ENCODE data around the gene GDNF.

Gene GDNF

DNA sequence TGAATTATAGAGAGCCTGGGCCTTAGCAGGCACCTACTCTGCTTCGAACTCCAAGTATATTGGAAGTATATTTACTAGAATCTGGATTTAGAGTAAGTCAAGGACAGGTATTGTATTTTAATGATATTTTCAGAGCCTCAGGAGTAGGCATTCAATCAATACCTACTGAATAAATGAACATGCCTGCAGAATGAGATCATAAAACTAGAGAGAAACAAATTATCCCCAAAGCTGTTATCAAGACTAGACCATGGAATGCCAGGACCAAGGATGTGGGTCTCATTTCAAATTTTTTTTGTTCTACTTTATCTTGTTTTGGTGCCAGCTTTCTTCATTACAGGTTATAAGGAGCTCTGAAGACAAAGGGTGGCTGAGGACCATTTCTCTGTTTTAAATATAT is 66.0 kb downstream of the GDNF start:
- Histone ChIP-seq H3K36me3 (ENCODE audit: control insufficient read depth, insufficient read depth, low read length) (no peaks in the 10 kb centered on the region), H3K4me1 (ENCODE audit: control insufficient read depth, insufficient read depth, low read length) (no peaks in the 10 kb centered on the region), H3K27ac (ENCODE audit: insufficient read depth, low read depth, low read length, poor library complexity, severe bottlenecking) (no peak overlapping the region), H3K9me3 (ENCODE audit: control insufficient read depth, low read length) (no peaks in the 10 kb centered on the region), H3K4me3 (ENCODE audit: insufficient read depth, low read depth, low read length) (no peak overlapping the region), H3K27me3 (ENCODE audit: control insufficient read depth, insufficient read depth, low read length, poor library complexity, severe bottlenecking) (no peaks in the 10 kb centered on the region)
- WGBS, 2 experiments = 83 to 95% methylated on average over 1 of the region's 1 CpG

DNA sequence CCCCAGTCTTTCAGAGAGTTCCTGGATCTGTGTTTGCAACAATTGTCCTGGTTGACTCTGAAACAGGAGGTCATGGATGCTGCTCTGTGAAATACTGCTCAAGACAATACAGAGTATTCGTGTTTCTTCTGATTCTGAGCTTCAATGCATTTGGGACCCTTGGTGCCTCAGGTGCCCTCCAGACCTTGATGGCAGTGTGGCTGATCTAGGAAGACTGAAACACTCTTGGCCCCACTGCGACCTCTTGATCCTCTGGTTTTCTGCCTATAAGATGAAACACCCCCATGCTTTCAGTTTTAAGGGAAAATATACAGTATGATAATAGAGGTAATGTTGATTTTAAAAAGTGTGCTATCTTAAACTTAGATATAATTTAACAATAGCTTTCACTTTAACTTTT is 67.6 kb downstream of the GDNF start:
- Histone ChIP-seq H3K36me3 (ENCODE audit: control insufficient read depth, insufficient read depth, low read length) (no peaks in the 10 kb centered on the region), H3K27me3 (ENCODE audit: control insufficient read depth, insufficient read depth, low read length, poor library complexity, severe bottlenecking) (no peaks in the 10 kb centered on the region), H3K4me1 (ENCODE audit: control insufficient read depth, insufficient read depth, low read length) (no peaks in the 10 kb centered on the region), H3K4me3 (ENCODE audit: insufficient read depth, low read depth, low read length) (no peak overlapping the region), H3K9me3 (ENCODE audit: control insufficient read depth, low read length) (no peaks in the 10 kb centered on the region), H3K27ac (ENCODE audit: insufficient read depth, low read depth, low read length, poor library complexity, severe bottlenecking) (no peak overlapping the region)
- whole genome bisulfite sequencing, 2 experiments = 94 to 95% methylated on average over 1 to 2 of the region's 2 CpGs

DNA sequence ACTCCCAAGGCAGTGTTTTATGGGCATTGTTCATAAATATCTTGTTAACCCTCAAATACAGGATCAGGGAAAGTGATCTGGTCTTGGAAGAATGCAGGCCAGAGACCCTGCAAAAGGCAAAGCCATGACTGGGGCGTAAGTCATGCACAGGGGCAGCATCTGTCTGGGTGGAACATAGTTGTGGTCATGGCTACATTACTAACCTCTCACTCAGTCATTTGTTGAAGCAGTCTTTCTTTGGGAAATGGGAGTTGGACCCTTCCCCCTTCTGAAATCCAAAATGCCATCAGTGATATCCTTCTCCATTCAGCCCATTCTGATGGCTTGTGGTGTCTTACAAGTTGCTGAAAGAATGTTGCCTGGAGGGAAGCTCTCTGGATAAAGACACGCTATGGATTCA is 68.1 kb downstream of the GDNF start:
- WGBS, 2 experiments = 87 to 94% methylated on average over 1 to 2 of the region's 2 CpGs
- Histone ChIP-seq H3K9me3 (ENCODE audit: control insufficient read depth, low read length) (no peaks in the 10 kb centered on the region), H3K4me3 (ENCODE audit: insufficient read depth, low read depth, low read length) (no peak overlapping the region), H3K27me3 (ENCODE audit: control insufficient read depth, insufficient read depth, low read length, poor library complexity, severe bottlenecking) (no peaks in the 10 kb centered on the region), H3K27ac (ENCODE audit: insufficient read depth, low read depth, low read length, poor library complexity, severe bottlenecking) (no peak overlapping the region), H3K36me3 (ENCODE audit: control insufficient read depth, insufficient read depth, low read length) (no peaks in the 10 kb centered on the region), H3K4me1 (ENCODE audit: control insufficient read depth, insufficient read depth, low read length) (no peaks in the 10 kb centered on the region)

DNA sequence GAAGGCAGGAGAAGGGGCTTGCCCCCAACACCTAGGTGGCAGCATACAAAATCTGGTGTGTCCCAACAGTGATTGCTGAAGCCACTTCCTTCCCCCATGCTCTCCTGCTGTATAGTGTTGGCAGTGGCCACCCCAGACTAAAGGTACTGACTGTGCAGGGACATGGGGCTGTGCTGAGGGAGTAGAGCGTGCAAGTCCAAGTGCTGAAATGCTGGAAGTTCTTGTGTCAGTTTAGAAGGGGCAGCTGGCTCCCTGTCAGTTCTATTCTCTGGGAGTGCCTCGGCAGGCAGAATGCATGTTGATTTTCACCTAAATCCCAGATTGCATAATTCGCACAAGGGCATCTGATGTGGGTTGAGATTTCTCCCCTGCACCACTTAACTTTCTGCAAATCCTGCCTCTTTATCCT is 68.6 kb downstream of the GDNF start:
- Histone ChIP-seq H3K4me1 (ENCODE audit: control insufficient read depth, insufficient read depth, low read length) (no peaks in the 10 kb centered on the region), H3K36me3 (ENCODE audit: control insufficient read depth, insufficient read depth, low read length) (no peaks in the 10 kb centered on the region), H3K27me3 (ENCODE audit: control insufficient read depth, insufficient read depth, low read length, poor library complexity, severe bottlenecking) (no peaks in the 10 kb centered on the region), H3K9me3 (ENCODE audit: control insufficient read depth, low read length) (no peaks in the 10 kb centered on the region), H3K27ac (ENCODE audit: insufficient read depth, low read depth, low read length, poor library complexity, severe bottlenecking) (no peak overlapping the region), H3K4me3 (ENCODE audit: insufficient read depth, low read depth, low read length) (no peak overlapping the region)
- WGBS, 2 experiments = 91 to 95% methylated on average over 3 of the region's 3 CpGs

DNA sequence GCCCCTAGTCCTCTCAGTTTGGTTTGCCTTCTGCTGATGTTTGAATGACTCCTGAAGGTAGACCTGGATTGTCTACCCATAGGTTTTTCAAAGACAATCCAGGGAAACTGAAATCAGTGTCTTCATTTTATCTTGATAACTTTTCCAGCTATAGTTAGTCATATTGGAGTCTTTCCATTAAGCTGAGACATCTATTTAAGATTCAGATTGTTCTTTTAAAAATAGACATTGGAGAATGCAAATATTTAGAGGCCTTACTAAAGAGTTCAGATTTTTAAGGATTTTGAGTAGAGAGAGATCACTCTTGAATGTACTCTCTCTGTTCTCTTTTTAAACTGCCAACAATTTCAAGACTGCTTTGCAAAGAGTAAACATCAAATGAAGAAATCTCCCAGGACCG is 69.1 kb downstream of the GDNF start:
- Histone ChIP-seq H3K4me1 (ENCODE audit: control insufficient read depth, insufficient read depth, low read length) (no peaks in the 10 kb centered on the region), H3K27me3 (ENCODE audit: control insufficient read depth, insufficient read depth, low read length, poor library complexity, severe bottlenecking) (no peaks in the 10 kb centered on the region), H3K27ac (ENCODE audit: insufficient read depth, low read depth, low read length, poor library complexity, severe bottlenecking) (no peak overlapping the region), H3K36me3 (ENCODE audit: control insufficient read depth, insufficient read depth, low read length) (no peaks in the 10 kb centered on the region), H3K9me3 (ENCODE audit: control insufficient read depth, low read length) (no peaks in the 10 kb centered on the region), H3K4me3 (ENCODE audit: insufficient read depth, low read depth, low read length) (no peak overlapping the region)
- 76 to 83% methylated on average over 1 of the region's 1 CpG for WGBS, 2 experiments

DNA sequence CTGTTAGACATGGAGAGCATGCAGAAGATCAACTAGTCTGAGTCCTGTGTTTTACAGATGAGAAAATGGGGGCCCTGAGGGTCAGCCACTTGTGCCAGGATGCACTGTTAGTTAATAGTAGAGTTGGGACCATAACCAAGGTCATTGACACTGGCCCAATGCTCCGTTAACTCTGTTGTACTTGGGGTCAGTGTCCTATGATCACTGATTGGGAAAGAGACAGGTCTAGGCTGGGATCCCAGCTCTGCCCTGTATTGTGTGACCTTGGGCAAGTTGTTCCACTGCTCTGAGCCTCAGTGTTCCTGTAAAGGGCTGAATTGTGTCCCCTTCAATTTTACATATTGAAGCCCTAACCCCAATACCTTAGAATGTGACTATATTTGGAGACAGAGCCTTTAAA is 70.0 kb downstream of the GDNF start:
- H3K36me3 ChIP-seq (ENCODE audit: control insufficient read depth, insufficient read depth, low read length) = no peaks in the 10 kb centered on the region
- H3K27me3 ChIP-seq (ENCODE audit: control insufficient read depth, insufficient read depth, low read length, poor library complexity, severe bottlenecking) = no peaks in the 10 kb centered on the region
- 89 to 91% methylated on average over 1 of the region's 1 CpG for WGBS, 2 experiments
- no peak overlapping the region for H3K27ac ChIP-seq (ENCODE audit: insufficient read depth, low read depth, low read length, poor library complexity, severe bottlenecking)
- H3K4me3 ChIP-seq (ENCODE audit: insufficient read depth, low read depth, low read length) = no peak overlapping the region
- no peaks in the 10 kb centered on the region for H3K4me1 ChIP-seq (ENCODE audit: control insufficient read depth, insufficient read depth, low read length)
- no peaks in the 10 kb centered on the region for H3K9me3 ChIP-seq (ENCODE audit: control insufficient read depth, low read length)

DNA sequence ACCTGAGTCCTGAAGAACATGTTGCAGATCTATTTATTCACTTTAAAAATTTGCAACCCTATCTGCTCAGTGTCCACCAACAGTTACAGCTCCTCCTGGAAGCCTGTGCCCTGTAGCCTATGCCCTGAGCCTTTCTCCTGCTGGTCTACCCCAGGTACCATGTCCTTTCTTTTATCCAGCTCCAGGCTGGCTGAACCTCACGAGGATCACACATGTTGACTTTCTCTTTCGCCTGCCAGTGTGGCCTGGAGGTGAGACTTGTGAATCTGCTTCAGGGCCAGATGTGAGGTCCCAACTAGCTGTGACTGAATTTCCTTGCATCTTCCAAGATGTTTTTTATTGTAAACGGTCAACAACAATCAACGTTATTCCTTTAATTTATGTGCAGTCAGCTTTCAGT is 70.7 kb downstream of the GDNF start:
- Histone ChIP-seq H3K4me3 (ENCODE audit: insufficient read depth, low read depth, low read length) (no peak overlapping the region), H3K27ac (ENCODE audit: insufficient read depth, low read depth, low read length, poor library complexity, severe bottlenecking) (no peak overlapping the region), H3K27me3 (ENCODE audit: control insufficient read depth, insufficient read depth, low read length, poor library complexity, severe bottlenecking) (no peaks in the 10 kb centered on the region), H3K4me1 (ENCODE audit: control insufficient read depth, insufficient read depth, low read length) (no peaks in the 10 kb centered on the region), H3K9me3 (ENCODE audit: control insufficient read depth, low read length) (no peaks in the 10 kb centered on the region), H3K36me3 (ENCODE audit: control insufficient read depth, insufficient read depth, low read length) (no peaks in the 10 kb centered on the region)
- WGBS, 2 experiments = 92 to 96% methylated on average over 4 of the region's 4 CpGs

DNA sequence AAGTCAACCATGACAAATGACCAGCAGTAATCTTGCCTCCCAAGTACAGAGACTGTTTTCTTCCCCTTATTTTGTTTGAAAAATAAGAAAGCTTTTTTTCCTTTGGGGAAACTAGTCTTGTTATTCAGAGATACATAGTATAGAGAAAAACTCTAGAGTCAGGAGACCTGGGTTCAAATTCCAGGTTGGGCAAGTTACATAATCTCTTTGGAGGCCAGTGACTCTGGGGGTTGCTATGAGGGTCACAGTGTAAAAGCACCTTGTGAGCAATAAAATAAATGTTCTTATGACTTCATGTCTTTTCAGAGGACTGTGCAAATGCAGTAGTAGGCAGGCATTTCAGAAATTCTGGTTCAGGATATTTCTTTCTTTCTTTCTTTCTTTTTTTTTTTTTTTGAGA is 71.5 kb downstream of the GDNF start:
- no peak overlapping the region for H3K4me3 ChIP-seq (ENCODE audit: insufficient read depth, low read depth, low read length)
- H3K36me3 ChIP-seq (ENCODE audit: control insufficient read depth, insufficient read depth, low read length) = no peaks in the 10 kb centered on the region
- H3K4me1 ChIP-seq (ENCODE audit: control insufficient read depth, insufficient read depth, low read length) = no peaks in the 10 kb centered on the region
- no peak overlapping the region for H3K27ac ChIP-seq (ENCODE audit: insufficient read depth, low read depth, low read length, poor library complexity, severe bottlenecking)
- H3K9me3 ChIP-seq (ENCODE audit: control insufficient read depth, low read length) = no peaks in the 10 kb centered on the region
- no peaks in the 10 kb centered on the region for H3K27me3 ChIP-seq (ENCODE audit: control insufficient read depth, insufficient read depth, low read length, poor library complexity, severe bottlenecking)

DNA sequence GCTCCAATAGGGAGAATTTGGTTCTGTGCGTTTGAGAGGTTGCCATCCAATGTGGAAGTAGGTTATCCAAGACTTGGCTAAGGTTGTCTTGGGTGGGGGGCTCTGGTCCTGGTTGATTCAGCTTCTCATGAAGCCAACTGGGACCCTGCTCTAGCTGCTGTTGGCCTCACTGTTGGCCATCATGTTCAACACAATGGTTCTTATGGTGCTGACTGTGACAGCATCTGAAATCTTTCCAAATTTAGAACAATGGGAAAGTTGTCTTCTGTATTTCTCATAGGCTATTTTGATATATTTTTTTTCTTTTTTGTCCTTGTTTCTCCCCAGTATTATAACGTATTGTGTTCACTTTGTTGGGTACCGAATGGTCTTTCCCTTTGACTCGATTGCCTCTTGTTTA is 71.9 kb downstream of the GDNF start:
- 84 to 85% methylated on average over 4 of the region's 4 CpGs for WGBS, 2 experiments
- no peak overlapping the region for H3K27ac ChIP-seq (ENCODE audit: insufficient read depth, low read depth, low read length, poor library complexity, severe bottlenecking)
- H3K36me3 ChIP-seq (ENCODE audit: control insufficient read depth, insufficient read depth, low read length) = no peaks in the 10 kb centered on the region
- H3K4me3 ChIP-seq (ENCODE audit: insufficient read depth, low read depth, low read length) = no peak overlapping the region
- H3K4me1 ChIP-seq (ENCODE audit: control insufficient read depth, insufficient read depth, low read length) = no peaks in the 10 kb centered on the region
- H3K9me3 ChIP-seq (ENCODE audit: control insufficient read depth, low read length) = no peaks in the 10 kb centered on the region
- H3K27me3 ChIP-seq (ENCODE audit: control insufficient read depth, insufficient read depth, low read length, poor library complexity, severe bottlenecking) = no peaks in the 10 kb centered on the region

DNA sequence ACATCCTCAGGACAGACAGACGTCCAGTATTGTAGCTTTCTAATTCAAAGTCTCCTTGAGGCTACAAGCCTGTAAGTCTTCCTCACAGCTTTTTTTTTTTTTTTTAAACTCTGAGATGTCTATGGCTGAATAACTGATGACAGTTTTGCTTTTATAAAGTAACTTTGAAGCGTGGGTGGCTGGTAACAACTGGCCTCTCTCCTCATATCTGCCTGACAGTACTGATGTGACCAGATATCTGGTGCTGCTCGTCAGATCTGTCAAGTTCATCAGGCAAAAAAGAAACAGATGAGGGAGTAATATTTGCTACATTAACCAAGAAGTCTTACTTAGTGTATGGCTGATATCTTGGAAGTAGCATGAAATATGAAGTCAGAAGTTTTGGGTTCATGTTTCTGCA is 72.6 kb downstream of the GDNF start:
- Histone ChIP-seq H3K27me3 (ENCODE audit: control insufficient read depth, insufficient read depth, low read length, poor library complexity, severe bottlenecking) (no peaks in the 10 kb centered on the region), H3K4me1 (ENCODE audit: control insufficient read depth, insufficient read depth, low read length) (no peaks in the 10 kb centered on the region), H3K4me3 (ENCODE audit: insufficient read depth, low read depth, low read length) (no peak overlapping the region), H3K27ac (ENCODE audit: insufficient read depth, low read depth, low read length, poor library complexity, severe bottlenecking) (no peak overlapping the region), H3K9me3 (ENCODE audit: control insufficient read depth, low read length) (no peaks in the 10 kb centered on the region), H3K36me3 (ENCODE audit: control insufficient read depth, insufficient read depth, low read length) (no peaks in the 10 kb centered on the region)
- WGBS, 2 experiments = 87 to 90% methylated on average over 3 of the region's 3 CpGs

Measured in ectodermal cell (in vitro differentiated cells).